ENCODE data around the gene PTGIR.
"Not testable (repeated sequence)": the region's sequence is repeated elsewhere in the genome, so short reads cannot be mapped to it uniquely, and the experiment has no call there.

The PTGIR gene

DNA sequence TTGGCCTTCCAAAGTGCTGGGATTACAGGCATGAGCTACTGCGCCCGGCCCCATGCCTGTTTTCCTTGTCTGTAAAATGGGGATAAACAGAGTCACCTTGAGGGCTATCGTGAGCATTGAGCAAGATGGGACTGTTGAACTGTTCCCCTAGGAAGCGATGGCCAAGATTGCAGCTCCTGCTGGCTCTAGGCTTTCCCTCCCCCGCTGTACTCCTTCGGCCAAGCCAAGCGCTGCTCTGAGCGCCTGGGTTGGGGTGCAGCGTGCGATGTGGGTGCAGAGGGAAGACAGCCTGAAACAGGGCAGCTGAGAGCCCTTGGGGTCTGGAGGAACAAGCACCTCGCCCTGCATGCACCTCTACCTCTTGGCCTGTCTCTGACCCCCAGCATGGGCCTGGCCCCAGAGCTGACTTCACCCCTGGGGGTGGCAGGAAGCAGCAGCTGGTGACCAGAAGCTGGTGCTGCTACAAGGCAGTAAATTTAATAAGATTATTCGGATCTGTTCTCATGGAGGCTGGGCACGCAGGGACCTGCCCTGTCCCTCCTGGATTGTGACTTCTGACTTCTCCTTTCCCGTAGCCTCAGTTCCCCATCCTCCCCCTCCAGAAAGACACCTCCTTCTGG is 5.8 kb upstream of the PTGIR start:
- Mint-ChIP-seq H3K4me1 (peaks cover 31 to 75% of the 10 kb centered on the region in 2 donors), H3K4me3 (peak overlapping the region in 1 of 2 donors; percentile 21), H3K27me3 (no peaks in the 10 kb centered on the region), H3K27ac (peak overlapping the region; percentile 65), H3K36me3 (peaks cover 22 to 25% of the 10 kb centered on the region in 2 donors), H3K9me3 (no peaks in the 10 kb centered on the region)
- DNase-seq = no peak
- ATAC-seq (replicated peaks) = no peak

DNA sequence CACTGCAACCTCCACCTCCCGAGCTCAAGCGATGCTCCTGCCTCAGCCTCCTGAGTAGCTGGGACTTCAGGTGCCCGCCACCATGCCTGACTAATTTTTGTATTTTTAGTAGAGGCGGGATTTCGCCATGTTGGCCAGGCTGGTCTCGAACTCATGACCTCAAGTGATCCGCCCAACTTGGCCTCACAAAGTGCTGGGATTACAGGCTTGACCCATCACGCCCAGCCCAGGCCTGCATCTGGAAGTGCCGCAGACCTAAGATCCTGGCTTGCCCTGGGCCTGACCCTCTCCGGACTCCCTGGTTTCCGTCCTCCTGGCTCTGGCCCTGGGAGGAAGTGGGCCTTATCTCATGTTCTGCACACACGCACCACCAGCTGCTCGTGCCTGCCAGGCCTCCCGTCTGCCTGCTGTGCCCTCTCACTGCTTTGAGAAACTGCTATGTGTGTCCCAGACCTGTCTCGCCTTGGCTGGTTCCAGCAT is 4.7 kb upstream of the PTGIR start:
- Mint-ChIP-seq H3K27me3 (no peaks in the 10 kb centered on the region), H3K4me1 (peaks cover 37 to 80% of the 10 kb centered on the region in 2 donors), H3K4me3 (peak overlapping the region in 1 of 2 donors; percentile 3), H3K27ac (peak overlapping the region; percentile 81), H3K9me3 (no peaks in the 10 kb centered on the region), H3K36me3 (peaks cover 26 to 27% of the 10 kb centered on the region in 2 donors)
- no peak for ATAC-seq (replicated peaks)
- no peak for DNase-seq

DNA sequence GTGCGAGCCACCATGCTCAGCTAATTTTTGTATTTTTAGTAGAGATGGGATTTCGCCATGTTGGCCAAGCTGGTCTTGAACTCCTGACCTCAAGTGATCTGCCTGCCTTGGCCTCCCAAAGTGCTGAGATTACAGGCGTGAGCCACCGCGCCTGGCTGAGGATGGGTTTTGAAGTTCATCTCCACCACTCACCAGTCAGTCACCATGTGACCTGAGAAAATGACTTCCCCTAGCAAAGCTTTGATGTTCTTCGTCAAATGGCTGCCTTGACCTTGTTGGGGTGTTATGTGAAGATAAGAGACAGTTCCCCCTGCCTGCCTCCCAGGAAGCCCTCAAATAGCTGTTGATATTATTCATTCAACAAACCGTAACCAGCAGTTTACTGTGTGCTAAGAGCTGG is 4.1 kb upstream of the PTGIR start:
- not testable (repeated sequence) for H3K9me3 Mint-ChIP-seq; H3K4me3 Mint-ChIP-seq; DNase-seq; H3K27me3 Mint-ChIP-seq; ATAC-seq (replicated peaks)
- H3K36me3 Mint-ChIP-seq = peaks cover 32 to 33% of the 10 kb centered on the region in 2 donors
- H3K4me1 Mint-ChIP-seq = peaks cover 39 to 85% of the 10 kb centered on the region in 2 donors
- H3K27ac Mint-ChIP-seq = peak overlapping the region; percentile 81

DNA sequence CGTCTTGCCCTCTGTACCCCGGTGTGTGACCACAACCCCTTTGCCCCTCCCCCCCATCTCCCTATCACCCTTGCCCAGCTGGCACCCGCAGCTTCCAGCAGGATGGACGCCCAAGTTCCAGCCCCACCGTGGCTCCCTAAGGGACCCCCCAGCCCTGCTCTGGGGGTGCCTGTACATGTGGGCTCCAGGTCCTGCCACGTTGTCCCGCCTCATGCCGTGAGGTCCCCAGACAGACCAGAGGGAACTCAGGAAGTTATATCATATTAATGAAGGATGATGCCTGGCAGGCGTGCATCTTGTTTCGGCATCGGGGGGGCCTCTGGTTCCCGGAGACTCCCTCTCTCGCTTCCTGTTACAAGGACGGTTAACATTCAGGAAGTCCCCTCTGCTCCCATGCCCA is 1.6 kb upstream of the PTGIR start:
- no peak overlapping the region for H3K27ac Mint-ChIP-seq
- DNase-seq = no peak
- peak overlapping the region in 1 of 2 donors; percentile 58 for H3K4me3 Mint-ChIP-seq
- peaks cover 34 to 39% of the 10 kb centered on the region in 2 donors for H3K36me3 Mint-ChIP-seq
- H3K9me3 Mint-ChIP-seq = peaks cover 0 to 2% of the 10 kb centered on the region in 2 donors
- ATAC-seq (replicated peaks) = no peak
- H3K27me3 Mint-ChIP-seq = no peaks in the 10 kb centered on the region
- H3K4me1 Mint-ChIP-seq = peaks cover 45 to 82% of the 10 kb centered on the region in 2 donors

DNA sequence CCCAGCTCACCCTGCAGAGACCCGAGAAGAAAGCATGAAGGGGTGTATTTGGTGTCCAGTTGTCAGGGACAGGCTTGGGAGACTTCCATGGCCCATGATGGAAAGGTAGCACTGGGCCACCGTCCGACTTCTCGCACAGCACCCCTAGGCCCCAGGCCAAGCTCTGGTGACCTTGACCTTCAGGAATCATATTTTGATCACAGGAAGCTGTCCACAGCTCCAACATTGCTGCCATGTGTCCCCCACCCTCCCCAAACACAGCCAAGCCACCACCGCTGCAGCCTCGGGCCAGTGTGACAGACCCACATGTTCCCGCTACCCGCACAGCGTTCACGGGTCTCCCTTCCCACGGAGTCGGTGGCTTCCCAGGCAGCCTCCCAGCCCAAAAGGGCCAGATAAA is 842 bp upstream of the PTGIR start:
- peaks cover 41 to 45% of the 10 kb centered on the region in 2 donors for H3K36me3 Mint-ChIP-seq
- H3K27ac Mint-ChIP-seq = peak overlapping the region; percentile 97
- H3K4me1 Mint-ChIP-seq = peaks cover 49 to 82% of the 10 kb centered on the region in 2 donors
- no peak for DNase-seq
- H3K27me3 Mint-ChIP-seq = no peaks in the 10 kb centered on the region
- H3K4me3 Mint-ChIP-seq = peak overlapping the region; percentile 91 to 98
- peaks cover 0 to 2% of the 10 kb centered on the region in 2 donors for H3K9me3 Mint-ChIP-seq
- peak in 1 of 2 donors; percentile 4 for ATAC-seq (replicated peaks)

DNA sequence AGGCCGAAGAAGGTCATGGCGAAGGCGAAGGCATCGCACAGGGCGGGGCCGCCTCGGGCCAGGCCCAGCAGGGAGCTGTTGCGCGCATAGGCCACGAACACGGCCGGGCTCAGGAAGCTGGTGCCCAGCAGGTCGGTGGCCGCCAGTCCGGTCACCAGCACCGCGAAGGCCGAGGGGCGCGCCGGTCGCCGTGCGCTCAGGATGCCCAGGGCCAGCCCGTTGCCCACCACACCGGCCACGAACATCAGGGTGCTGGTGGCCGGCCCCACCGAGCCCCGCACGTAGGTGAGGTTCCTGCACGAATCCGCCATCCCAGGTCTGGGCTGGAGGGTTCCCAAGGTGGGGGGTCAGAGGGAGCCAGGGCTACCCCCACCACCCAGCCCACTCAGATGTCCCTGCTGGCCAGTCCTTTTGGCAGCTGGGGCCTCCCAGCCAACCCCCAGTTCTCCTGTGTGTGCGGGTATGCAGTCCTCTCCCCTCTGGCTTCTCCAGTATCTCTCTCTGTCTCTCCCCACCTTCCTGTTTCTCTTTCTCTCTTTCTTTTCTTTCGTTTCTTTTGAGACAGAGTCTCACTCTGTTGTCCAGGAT is 880 bp downstream of the PTGIR start:
- DNase-seq (no peak), ATAC-seq (replicated peaks) (no peak)
- H3K4me1 Mint-ChIP-seq = peaks cover 59 to 84% of the 10 kb centered on the region in 2 donors
- H3K36me3 Mint-ChIP-seq = peaks cover 57 to 58% of the 10 kb centered on the region in 2 donors
- peak overlapping the region; percentile 97 for H3K27ac Mint-ChIP-seq
- H3K4me3 Mint-ChIP-seq = peak overlapping the region; percentile 91 to 98
- H3K27me3 Mint-ChIP-seq = no peaks in the 10 kb centered on the region
- H3K9me3 Mint-ChIP-seq = peaks cover 0 to 3% of the 10 kb centered on the region in 2 donors

DNA sequence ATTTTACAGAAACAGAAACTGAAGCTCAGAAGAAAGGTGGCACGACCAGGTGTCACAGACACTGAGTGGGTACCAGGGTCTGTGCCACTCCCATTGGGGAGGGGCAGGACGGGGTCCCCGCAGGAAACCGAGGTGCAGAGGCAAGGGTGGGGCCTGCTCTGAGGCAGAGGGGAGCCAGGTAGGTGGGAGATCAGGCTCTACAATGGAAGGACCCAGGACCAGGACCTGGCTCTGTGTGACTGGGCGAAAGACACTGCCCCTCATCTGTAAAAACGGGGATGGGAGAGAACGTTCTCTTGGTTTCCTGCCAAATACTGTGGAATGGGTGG is 2.8 kb downstream of the PTGIR start:
- H3K27ac Mint-ChIP-seq = peak overlapping the region; percentile 98
- H3K9me3 Mint-ChIP-seq = peaks cover 0 to 3% of the 10 kb centered on the region in 2 donors
- ATAC-seq (replicated peaks) = no peak
- peak overlapping the region; percentile 91 to 95 for H3K4me3 Mint-ChIP-seq
- peaks cover 63 to 87% of the 10 kb centered on the region in 2 donors for H3K4me1 Mint-ChIP-seq
- no peaks in the 10 kb centered on the region for H3K27me3 Mint-ChIP-seq
- peaks cover 59 to 64% of the 10 kb centered on the region in 2 donors for H3K36me3 Mint-ChIP-seq
- no peak for DNase-seq

DNA sequence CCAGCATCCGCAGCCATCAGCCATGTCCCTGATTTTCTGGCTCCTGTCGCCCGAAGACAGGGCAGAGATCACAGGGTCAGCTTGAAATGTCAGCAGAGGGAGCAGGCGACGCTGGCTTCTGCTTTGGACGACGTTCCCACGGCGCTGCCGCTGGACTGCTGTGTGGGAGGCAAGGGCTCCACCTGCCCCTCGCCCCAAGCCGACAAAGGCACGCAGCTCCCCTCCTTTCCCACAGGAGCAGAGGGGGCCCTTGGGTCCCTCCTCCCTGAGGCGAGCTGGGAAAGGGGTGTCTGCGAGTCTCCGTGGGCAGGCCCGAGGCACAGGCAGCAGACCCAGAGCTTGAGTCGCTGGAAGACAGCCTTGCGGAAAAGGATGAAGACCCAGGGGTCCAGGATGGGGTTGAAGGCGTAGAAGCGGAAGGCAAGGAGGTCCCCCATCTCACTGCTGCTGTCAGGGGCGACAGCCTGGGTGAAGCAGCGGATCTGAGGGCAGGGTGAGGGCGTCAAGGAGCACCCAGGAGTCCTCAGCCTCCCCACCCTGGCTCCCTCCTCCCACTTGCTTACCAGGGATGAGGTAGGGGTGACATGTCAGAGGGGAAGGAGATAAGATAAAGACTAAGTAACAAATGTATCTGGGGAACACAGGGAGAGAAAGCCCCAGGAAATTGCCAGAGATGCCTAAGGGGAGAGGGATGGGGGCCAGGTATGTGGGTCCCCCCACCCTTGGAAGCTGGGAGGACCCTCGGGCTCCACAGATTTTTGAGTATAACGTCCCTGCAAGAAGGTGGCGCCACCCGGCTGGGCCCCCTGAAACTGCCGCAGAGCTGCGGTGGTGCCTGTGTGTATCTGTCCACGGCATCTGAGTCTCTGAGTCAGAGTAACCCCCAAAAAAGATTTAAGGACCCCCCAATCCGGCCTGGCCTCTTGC is 3.4 kb downstream of the PTGIR start:
- H3K4me1 Mint-ChIP-seq = peaks cover 66 to 87% of the 10 kb centered on the region in 2 donors
- no peak for DNase-seq

DNA sequence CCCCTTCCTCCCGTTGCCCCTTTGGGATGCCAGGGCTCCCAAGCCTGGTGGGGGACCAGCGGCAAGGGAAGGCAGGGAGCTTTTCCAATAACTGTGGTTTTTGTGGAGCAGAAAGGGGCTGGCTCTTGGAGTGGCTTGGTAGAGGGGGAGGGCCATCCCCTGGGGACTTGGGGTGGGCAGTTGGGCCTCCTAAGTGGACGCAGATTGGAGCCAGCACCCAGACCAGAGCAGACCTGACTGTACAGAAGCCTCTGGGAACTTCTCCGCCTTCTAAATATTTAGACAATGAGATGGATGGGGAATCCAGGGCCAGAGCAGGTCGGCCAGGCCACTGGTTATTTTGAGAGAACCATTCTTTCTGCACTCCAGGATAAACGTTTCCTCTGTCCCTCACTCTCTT is 4.2 kb downstream of the PTGIR start:
- peaks cover 65 to 87% of the 10 kb centered on the region in 2 donors for H3K4me1 Mint-ChIP-seq
- peaks cover 0 to 3% of the 10 kb centered on the region in 2 donors for H3K9me3 Mint-ChIP-seq
- ATAC-seq (replicated peaks) = no peak
- no peak for DNase-seq
- peaks cover 65 to 70% of the 10 kb centered on the region in 2 donors for H3K36me3 Mint-ChIP-seq
- H3K27me3 Mint-ChIP-seq = no peaks in the 10 kb centered on the region
- peak overlapping the region; percentile 91 to 95 for H3K4me3 Mint-ChIP-seq
- H3K27ac Mint-ChIP-seq = peak overlapping the region; percentile 98

More for the DNA sequence above, 3.4 kb downstream of the PTGIR start:
- peak overlapping the region; percentile 98 for H3K27ac Mint-ChIP-seq
- peaks cover 65 to 69% of the 10 kb centered on the region in 2 donors for H3K36me3 Mint-ChIP-seq
- ATAC-seq (replicated peaks) = no peak
- peak overlapping the region; percentile 91 to 95 for H3K4me3 Mint-ChIP-seq
- peaks cover 0 to 3% of the 10 kb centered on the region in 2 donors for H3K9me3 Mint-ChIP-seq
- H3K27me3 Mint-ChIP-seq = no peaks in the 10 kb centered on the region

DNA sequence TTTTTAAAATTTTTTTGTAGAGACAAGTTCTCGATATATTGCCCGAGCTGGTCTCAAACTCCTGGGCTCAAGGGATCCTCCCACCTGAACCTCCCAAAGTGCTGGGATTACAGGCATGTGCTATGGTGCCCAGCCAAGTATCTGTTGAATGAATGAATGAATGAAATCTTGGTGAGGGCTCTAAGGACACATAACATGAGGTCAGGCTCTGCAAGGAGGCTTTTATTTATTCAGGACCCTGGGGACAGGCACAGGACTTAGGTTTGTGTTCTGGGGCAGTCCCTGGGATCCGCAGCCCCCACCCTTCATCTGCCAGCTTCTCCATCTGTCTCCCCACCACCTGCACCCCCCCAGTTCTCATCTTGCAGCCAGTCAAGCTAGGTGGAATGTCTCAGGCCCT is 4.6 kb downstream of the PTGIR start:
- H3K27me3 Mint-ChIP-seq = no peaks in the 10 kb centered on the region
- peaks cover 61 to 85% of the 10 kb centered on the region in 2 donors for H3K4me1 Mint-ChIP-seq
- peak overlapping the region; percentile 98 for H3K27ac Mint-ChIP-seq
- peak overlapping the region; percentile 91 to 95 for H3K4me3 Mint-ChIP-seq
- peaks cover 0 to 3% of the 10 kb centered on the region in 2 donors for H3K9me3 Mint-ChIP-seq
- H3K36me3 Mint-ChIP-seq = peaks cover 65 to 68% of the 10 kb centered on the region in 2 donors
- DNase-seq (no peak), ATAC-seq (replicated peaks) (peak in 1 of 2 donors; percentile 1)

DNA sequence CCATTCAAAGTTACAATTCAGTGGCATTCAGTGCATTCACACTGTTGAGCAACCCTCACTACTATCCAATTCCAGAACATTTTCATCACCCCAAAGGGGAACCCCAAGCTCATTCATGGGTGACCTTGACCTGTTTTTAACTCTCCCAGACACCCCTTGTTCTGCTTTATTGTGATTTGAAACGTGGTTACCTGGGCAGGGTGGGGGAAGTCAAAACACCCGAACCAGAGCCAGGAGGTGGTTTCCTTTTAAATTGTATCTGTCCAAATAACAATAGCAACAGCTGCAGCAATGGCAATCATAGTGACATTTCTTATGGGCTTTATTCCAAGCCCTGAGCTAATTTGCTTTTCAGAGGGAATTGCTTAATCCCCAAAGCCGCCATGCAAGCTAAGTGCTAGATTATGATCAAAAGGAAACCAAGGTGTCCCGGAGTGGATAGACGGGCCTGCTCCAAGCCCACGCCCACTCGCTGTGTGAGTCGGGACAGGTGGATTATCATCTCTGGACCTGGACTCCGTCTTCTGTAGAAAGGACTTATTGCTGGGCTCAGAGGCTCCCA is 6.1 kb downstream of the PTGIR start:
- Mint-ChIP-seq H3K36me3 (peaks cover 54 to 61% of the 10 kb centered on the region in 2 donors), H3K27me3 (no peaks in the 10 kb centered on the region), H3K27ac (peak overlapping the region; percentile 98), H3K9me3 (peaks cover 0 to 1% of the 10 kb centered on the region in 2 donors), H3K4me1 (peaks cover 62 to 84% of the 10 kb centered on the region in 2 donors), H3K4me3 (peak overlapping the region; percentile 91 to 95)
- peak; percentile 48 to 52 for ATAC-seq (replicated peaks)
- DNase-seq = peak; percentile 83

DNA sequence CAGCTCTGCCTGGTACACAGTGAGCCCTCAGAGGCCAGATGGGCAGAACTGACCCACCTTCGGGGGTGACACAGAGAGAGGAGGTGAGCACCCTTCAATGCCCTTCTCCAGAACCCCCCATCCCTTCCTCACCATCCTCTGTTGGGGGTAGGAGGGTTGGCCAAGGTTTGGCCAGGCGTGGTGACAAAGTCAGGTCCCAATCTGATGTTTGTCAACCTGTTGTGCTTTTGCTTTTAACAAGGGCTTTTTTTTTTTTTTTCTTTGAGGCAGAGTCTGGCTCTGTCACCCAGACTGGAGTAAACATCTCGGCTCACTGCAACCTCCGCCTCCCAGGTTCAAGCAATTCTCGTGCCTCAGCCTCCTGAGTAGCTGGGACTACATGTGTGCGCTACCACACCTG is 7.3 kb downstream of the PTGIR start:
- Mint-ChIP-seq H3K36me3 (peaks cover 48 to 54% of the 10 kb centered on the region in 2 donors), H3K27ac (peak overlapping the region; percentile 98), H3K4me1 (peaks cover 64 to 86% of the 10 kb centered on the region in 2 donors), H3K9me3 (peaks cover 0 to 1% of the 10 kb centered on the region in 2 donors), H3K27me3 (no peaks in the 10 kb centered on the region), H3K4me3 (peak overlapping the region in 1 of 2 donors; percentile 68)
- DNase-seq (peak; percentile 42), ATAC-seq (replicated peaks) (peak; percentile 2 to 5)

DNA sequence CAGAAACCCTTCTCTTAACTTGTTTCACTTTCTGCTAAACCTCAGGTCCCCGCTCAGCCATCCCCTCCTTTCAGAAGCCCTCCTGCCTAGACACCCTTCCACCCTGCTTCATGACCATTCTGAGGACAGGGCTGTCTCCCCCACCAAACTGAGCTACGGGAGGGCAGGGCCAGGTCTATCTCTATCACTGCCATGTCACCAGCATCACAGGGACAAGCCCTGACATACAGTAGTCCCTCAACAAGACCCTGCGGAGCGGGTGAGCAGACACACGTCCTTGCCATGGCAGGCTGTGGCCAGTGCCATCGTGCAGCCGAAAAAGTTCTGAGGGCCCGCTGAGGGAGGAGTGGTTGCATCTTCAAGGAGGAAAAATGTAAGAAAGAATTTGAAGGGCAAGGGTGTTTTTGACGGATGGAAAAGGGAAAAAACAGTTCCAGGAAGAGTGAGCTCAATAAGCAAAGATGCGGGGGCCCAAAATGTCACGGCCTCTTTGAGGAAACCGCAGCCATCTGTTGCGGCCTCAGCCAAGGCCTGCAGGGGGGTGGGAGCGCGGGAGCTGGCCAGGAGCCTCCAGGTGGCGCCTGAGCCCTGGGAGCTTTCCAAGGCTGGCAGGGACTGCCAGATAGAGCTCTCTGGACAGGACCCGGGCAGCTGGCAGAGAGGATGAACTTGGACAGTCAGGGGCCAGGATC is 8.1 kb downstream of the PTGIR start:
- Mint-ChIP-seq H3K4me1 (peaks cover 65 to 86% of the 10 kb centered on the region in 2 donors), H3K36me3 (peaks cover 44 to 51% of the 10 kb centered on the region in 2 donors), H3K9me3 (peaks cover 0 to 1% of the 10 kb centered on the region in 2 donors), H3K27me3 (no peaks in the 10 kb centered on the region), H3K4me3 (peak overlapping the region; percentile 68 to 80), H3K27ac (peak overlapping the region; percentile 98)
- DNase-seq = peak; percentile 77
- peak; percentile 13 to 14 for ATAC-seq (replicated peaks)
